Kidney (tissue), 14 donors: ENCODE results near the gene IGFL1. TPM values are rescaled to one million over a fixed set of nuclear protein-coding genes. Genes with fewer than 3 reads are reported as not detected.

Source experiments
- DNase-seq, 5 donors: peaks; one replicate each; pipeline ENCODE4 v3.0.0-alpha.2; 2013 to 2020
- FAIRE-seq: peaks from 2 replicates; lab custom pipeline; 2012; peaks lifted over from hg19 to GRCh38; lab: Jason Lieb, UNC
- H3K27ac ChIP-seq, 2 donors: one replicate each; pipeline ENCODE4 v1.7.0; 2013; ENCODE audit warnings: low read depth in 2 of 2, low read length in 2 of 2, inconsistent platforms in 1 of 2
- H3K27me3 ChIP-seq: one replicate; pipeline ENCODE4 v1.7.1; 2013; ENCODE audit warnings: low read length, inconsistent platforms; ENCODE audit not compliant: control insufficient read depth, insufficient read depth
- H3K36me3 ChIP-seq, 3 donors: one replicate each; pipeline versions ENCODE4 v1.7.0 to v1.7.1; 2013; ENCODE audit warnings: low read length in 3 of 3, control low read depth in 1 of 3, inconsistent platforms in 1 of 3; ENCODE audit not compliant: insufficient read depth in 3 of 3, control insufficient read depth in 2 of 3
- H3K4me1 ChIP-seq, 3 donors: one replicate each; pipeline versions ENCODE4 v1.7.0 to v1.7.1; 2013; ENCODE audit warnings: low read length in 3 of 3, inconsistent platforms in 1 of 3, low read depth in 1 of 3; ENCODE audit not compliant: control insufficient read depth in 2 of 3, insufficient read depth in 2 of 3
- H3K4me3 ChIP-seq, 3 donors: one replicate each; pipeline versions ENCODE4 v1.7.0 to v1.8.1; 2013; ENCODE audit warnings: low read length in 3 of 3, control low read depth in 1 of 3, inconsistent platforms in 1 of 3
- H3K9ac ChIP-seq, 3 donors: one replicate each; pipeline versions ENCODE4 v1.7.0 to v1.7.1; 2013; ENCODE audit warnings: low read length in 3 of 3, control low read depth in 1 of 3, inconsistent platforms in 1 of 3
- H3K9me3 ChIP-seq, 3 donors: one replicate each; pipeline versions ENCODE4 v1.7.0 to v1.7.1; 2013; ENCODE audit warnings: low read length in 3 of 3, control low read depth in 1 of 3, inconsistent platforms in 1 of 3; ENCODE audit not compliant: control insufficient read depth in 2 of 3, insufficient read depth in 1 of 3
- CTCF ChIP-seq: IDR thresholded peaks from 3 replicates; pipeline ENCODE4 v1.5.1; 2012; ENCODE audit warnings: mild to moderate bottlenecking, moderate library complexity, borderline replicate concordance; ENCODE audit not compliant: insufficient read depth; ENCODE audit errors: extremely low read depth
- intact Hi-C: fragments of 100-400 bp; cut with DNase I; formaldehyde crosslinking; loops from one replicate; pipeline ENCODE4 v1.11.1; 2022
- polyA plus RNA-seq: library from polyadenylated mRNA; stranded (reverse); fragments of 350-450 nt; fragmentation: Illumina TruSeq; extraction: RNeasy Lipid Tissue Mini Kit (QIAGEN cat#74804); gene quantifications from one replicate; pipeline ENCODE4 v1.2.3, GENCODE V29; 2014; ENCODE audit warnings: low read depth, low replicate concordance; ENCODE audit not compliant: insufficient read depth
- total RNA-seq: library from RNA; stranded (reverse); fragmentation: NEBNext Ultra II Directional; extraction: Animal tissue kit (Norgen Biotek cat#: 25700); gene quantifications from one replicate; pipeline ENCODE4 v1.2.1, GENCODE V29; 2021
- donor health status: control.
- donor health status: control.
- donor health status: control.
- donor health status: control.
- donor health status: control.
- donor health status: DM: yes; HTN: yes; CAD: no.
- donor health status: Normal renal cell carcinoma (clear cell type).

Gene IGFL1
- total and polyA plus RNA-seq, 2 donors from 2014 or later: not detected

- H3K9ac ChIP-seq: no peak overlapping the region
- peak in 1 of 5 donors; percentile 12 for DNase-seq
- H3K27me3 ChIP-seq: no peaks in the 10 kb centered on the region
- no peak overlapping the region for H3K4me3 ChIP-seq
- H3K36me3 ChIP-seq: no peaks in the 10 kb centered on the region
- FAIRE-seq: no peak
- TF ChIP-seq CTCF: no peak
- intact Hi-C loops: no loop called here
- no peaks in the 10 kb centered on the region for H3K4me1 ChIP-seq
- no peaks in the 10 kb centered on the region for H3K9me3 ChIP-seq
- no peak overlapping the region for H3K27ac ChIP-seq
Measured at GRCh38 chr19:46201454-46202310, 27.9 kb upstream of the IGFL1 start.

- FAIRE-seq (no peak), DNase-seq (no peak)
- TF ChIP-seq CTCF: no peak
- Histone ChIP-seq H3K9me3 (no peaks in the 10 kb centered on the region), H3K9ac (no peak overlapping the region), H3K4me1 (no peaks in the 10 kb centered on the region), H3K36me3 (no peaks in the 10 kb centered on the region), H3K27me3 (no peaks in the 10 kb centered on the region), H3K27ac (no peak overlapping the region), H3K4me3 (no peak overlapping the region)
- intact Hi-C loops: no loop called here
Measured at GRCh38 chr19:46202426-46202825, 27.1 kb upstream of the IGFL1 start.

- Histone ChIP-seq H3K9me3 (no peaks in the 10 kb centered on the region), H3K27me3 (no peaks in the 10 kb centered on the region), H3K4me3 (no peak overlapping the region), H3K9ac (no peak overlapping the region), H3K27ac (no peak overlapping the region), H3K36me3 (no peaks in the 10 kb centered on the region), H3K4me1 (no peaks in the 10 kb centered on the region)
- intact Hi-C loops: no loop called here
- no peak for TF ChIP-seq CTCF
- DNase-seq (no peak), FAIRE-seq (no peak)
Measured at GRCh38 chr19:46202872-46203860, 26.4 kb upstream of the IGFL1 start.
